ENCODE data around the gene FREM3.

FREM3 gene

GRCh38 chr4:143658336-143658735, 42.1 kb downstream of the FREM3 start:
- DNase-seq, result no peak

GRCh38 chr4:143654571-143654970, 45.9 kb downstream of the FREM3 start:
- DNase-seq, result no peak

- no peak for DNase-seq
These were observed 47.4 kb downstream of the FREM3 start for GRCh38 chr4:143653031-143653430.

GRCh38 chr4:143643399-143643798, 57.1 kb downstream of the FREM3 start:
- no peak for DNase-seq

GRCh38 chr4:143642611-143643010, 57.9 kb downstream of the FREM3 start:
- DNase-seq, result no peak

GRCh38 chr4:143641361-143641760, 59.1 kb downstream of the FREM3 start:
- no peak for DNase-seq

- DNase-seq, result no peak
These were observed 65.7 kb downstream of the FREM3 start for GRCh38 chr4:143634763-143635162.

- no peak for DNase-seq
These were observed 66.6 kb downstream of the FREM3 start for GRCh38 chr4:143633833-143634232.

GRCh38 chr4:143626134-143626911, 74.2 kb downstream of the FREM3 start:
- DNase-seq, result no peak

- DNase-seq, result no peak
These were observed 74.8 kb downstream of the FREM3 start for GRCh38 chr4:143625632-143626031.

GRCh38 chr4:143623896-143624295, 76.6 kb downstream of the FREM3 start:
- DNase-seq, result no peak

- no peak for DNase-seq
These were observed 81.7 kb downstream of the FREM3 start for GRCh38 chr4:143618811-143619210.

GRCh38 chr4:143617994-143618679, 82.3 kb downstream of the FREM3 start:
- no peak for DNase-seq

GRCh38 chr4:143616771-143617170, 83.7 kb downstream of the FREM3 start:
- DNase-seq, result peak; percentile 73

- DNase-seq, result no peak
These were observed 91.0 kb downstream of the FREM3 start for GRCh38 chr4:143609492-143609891.

- DNase-seq, result no peak
These were observed 94.0 kb downstream of the FREM3 start for GRCh38 chr4:143606480-143606879.

GRCh38 chr4:143599827-143600226, 100.6 kb downstream of the FREM3 start:
- no peak for DNase-seq

GRCh38 chr4:143598816-143599215, 101.7 kb downstream of the FREM3 start:
- DNase-seq, result no peak

- DNase-seq, result no peak
These were observed 103.2 kb downstream of the FREM3 start for GRCh38 chr4:143597276-143597675.

- DNase-seq, result no peak
These were observed 112.8 kb downstream of the FREM3 start for GRCh38 chr4:143587703-143588102.

- DNase-seq, result no peak
These were observed 114.4 kb downstream of the FREM3 start for GRCh38 chr4:143586080-143586479.

- no peak for DNase-seq
These were observed 114.9 kb downstream of the FREM3 start for GRCh38 chr4:143585548-143585947.

GRCh38 chr4:143581331-143581946, 119.0 kb downstream of the FREM3 start:
- DNase-seq, result no peak

- DNase-seq, result no peak
These were observed 125.1 kb downstream of the FREM3 start for GRCh38 chr4:143575331-143575730.
